HEK293 (cell line): ENCODE results near the gene CREBRF.
A peak's percentile ranks its signal among the peaks of the same experiment; 100 is the strongest.

Source experiments
- BCL11B ChIP-seq: fragments of 450-650 bp; formaldehyde crosslinking; IDR thresholded peaks from 2 replicates; pipeline ENCODE4 v1.5.1; 2016; ENCODE audit warnings: low read depth, missing biosample characterization, missing genetic modification characterization
- GFI1B ChIP-seq: fragments of 450-650 bp; formaldehyde crosslinking; IDR thresholded peaks from 2 replicates; pipeline ENCODE4 v1.5.1; 2016; ENCODE audit warnings: missing biosample characterization, missing genetic modification characterization
- IKZF3 ChIP-seq: fragments of 450-650 bp; IDR thresholded peaks from 2 replicates; pipeline ENCODE4 v1.5.0; 2018; ENCODE audit warnings: missing biosample characterization, mild to moderate bottlenecking, missing genetic modification characterization, moderate library complexity
- KLF7 ChIP-seq: fragments of 450-650 bp; formaldehyde crosslinking; IDR thresholded peaks from 2 replicates; pipeline ENCODE4 v1.5.1; 2016; ENCODE audit warnings: missing biosample characterization, missing genetic modification characterization, borderline replicate concordance
- SCRT1 ChIP-seq: fragments of 450-650 bp; formaldehyde crosslinking; IDR thresholded peaks from 2 replicates; pipeline ENCODE4 v1.5.1; 2016; ENCODE audit warnings: missing biosample characterization, missing genetic modification characterization, borderline replicate concordance
- SCRT2 ChIP-seq: fragments of 450-650 bp; formaldehyde crosslinking; IDR thresholded peaks from 2 replicates; pipeline ENCODE4 v1.5.1; 2016; ENCODE audit warnings: missing biosample characterization, missing genetic modification characterization
- ZBTB21 ChIP-seq: fragments of 450-650 bp; formaldehyde crosslinking; IDR thresholded peaks from 2 replicates; pipeline ENCODE4 v1.5.1; 2017; ENCODE audit warnings: missing biosample characterization, missing genetic modification characterization
- ZBTB7A ChIP-seq: fragments of 450-650 bp; formaldehyde crosslinking; IDR thresholded peaks from 2 replicates; pipeline ENCODE4 v1.5.1; 2016; ENCODE audit warnings: low read depth, missing biosample characterization, missing genetic modification characterization
- ZIC2 ChIP-seq: fragments of 450-650 bp; formaldehyde crosslinking; IDR thresholded peaks from 2 replicates; pipeline ENCODE4 v1.5.1; 2016; ENCODE audit warnings: missing biosample characterization, missing genetic modification characterization
- ZNF16 ChIP-seq: fragments of 450-650 bp; formaldehyde crosslinking; IDR thresholded peaks from 2 replicates; pipeline ENCODE4 v1.5.1; 2016; ENCODE audit warnings: low read depth, missing biosample characterization, missing genetic modification characterization
- ZNF2 ChIP-seq: fragments of 450-650 bp; formaldehyde crosslinking; IDR thresholded peaks from 2 replicates; pipeline ENCODE4 v1.5.1; 2016; ENCODE audit warnings: missing biosample characterization, missing genetic modification characterization
- ZNF211 ChIP-seq: fragments of 450-650 bp; formaldehyde crosslinking; IDR thresholded peaks from 2 replicates; pipeline ENCODE4 v1.5.1; 2016; ENCODE audit warnings: low read depth, missing biosample characterization, missing genetic modification characterization
- ZNF24 ChIP-seq: fragments of 450-650 bp; formaldehyde crosslinking; IDR thresholded peaks from 2 replicates; pipeline ENCODE4 v1.5.1; 2016; ENCODE audit warnings: missing biosample characterization, missing genetic modification characterization
- ZNF394 ChIP-seq: fragments of 450-650 bp; formaldehyde crosslinking; IDR thresholded peaks from 2 replicates; pipeline ENCODE4 v1.5.1; 2016; ENCODE audit warnings: missing biosample characterization, missing genetic modification characterization, mild to moderate bottlenecking, moderate library complexity, borderline replicate concordance
- ZNF416 ChIP-seq: fragments of 450-650 bp; formaldehyde crosslinking; IDR thresholded peaks from 2 replicates; pipeline ENCODE4 v1.5.1; 2016; ENCODE audit warnings: missing biosample characterization, missing genetic modification characterization
- ZNF473 ChIP-seq: fragments of 450-650 bp; formaldehyde crosslinking; IDR thresholded peaks from 2 replicates; pipeline ENCODE4 v1.5.1; 2017; ENCODE audit warnings: missing biosample characterization, missing genetic modification characterization
- ZNF514 ChIP-seq: fragments of 450-650 bp; formaldehyde crosslinking; IDR thresholded peaks from 2 replicates; pipeline ENCODE4 v1.5.1; 2016; ENCODE audit warnings: missing biosample characterization, missing genetic modification characterization
- ZNF558 ChIP-seq: fragments of 450-650 bp; formaldehyde crosslinking; IDR thresholded peaks from 2 replicates; pipeline ENCODE4 v1.5.1; 2016; ENCODE audit warnings: missing biosample characterization, missing genetic modification characterization
- ZNF600 ChIP-seq: fragments of 450-650 bp; formaldehyde crosslinking; IDR thresholded peaks from 2 replicates; pipeline ENCODE4 v1.5.1; 2016; ENCODE audit warnings: missing biosample characterization, missing genetic modification characterization
- ZNF610 ChIP-seq: fragments of 450-650 bp; formaldehyde crosslinking; IDR thresholded peaks from 2 replicates; pipeline ENCODE4 v1.5.1; 2016; ENCODE audit warnings: missing biosample characterization, missing genetic modification characterization, borderline replicate concordance
- ZNF629 ChIP-seq: fragments of 450-650 bp; formaldehyde crosslinking; IDR thresholded peaks from 2 replicates; pipeline ENCODE4 v1.5.1; 2017; ENCODE audit warnings: missing biosample characterization, missing genetic modification characterization
- ZNF76 ChIP-seq: fragments of 450-650 bp; formaldehyde crosslinking; IDR thresholded peaks from 2 replicates; pipeline ENCODE4; 2016; ENCODE audit warnings: low read depth, missing biosample characterization, missing genetic modification characterization, borderline replicate concordance
- ZXDB ChIP-seq: fragments of 450-650 bp; formaldehyde crosslinking; IDR thresholded peaks from 2 replicates; pipeline ENCODE4 v1.5.1; 2016; ENCODE audit warnings: missing biosample characterization, missing genetic modification characterization
- TF ChIP-seq, protein P1 (sequence below): fragments of 450-650 bp; formaldehyde crosslinking; IDR thresholded peaks from 2 replicates; pipeline ENCODE4 v1.5.1; 2016; ENCODE audit warnings: missing biosample characterization, missing genetic modification characterization
- TF ChIP-seq, protein P2 (sequence below): fragments of 450-650 bp; formaldehyde crosslinking; IDR thresholded peaks from 2 replicates; pipeline ENCODE4 v1.5.1; 2016; ENCODE audit warnings: missing biosample characterization, missing genetic modification characterization
- TF ChIP-seq, protein P3 (sequence below): fragments of 450-650 bp; formaldehyde crosslinking; IDR thresholded peaks from 2 replicates; pipeline ENCODE4 v1.5.1; 2016; ENCODE audit warnings: missing biosample characterization, missing genetic modification characterization
- TF ChIP-seq, protein P4 (sequence below): fragments of 450-650 bp; formaldehyde crosslinking; IDR thresholded peaks from 2 replicates; pipeline ENCODE4 v1.5.1; 2017; ENCODE audit warnings: missing biosample characterization, missing genetic modification characterization
- TF ChIP-seq, protein P5 (sequence below): fragments of 450-650 bp; formaldehyde crosslinking; IDR thresholded peaks from 2 replicates; pipeline ENCODE4 v1.5.1; 2016; ENCODE audit warnings: missing biosample characterization, missing genetic modification characterization

Gene CREBRF

DNA sequence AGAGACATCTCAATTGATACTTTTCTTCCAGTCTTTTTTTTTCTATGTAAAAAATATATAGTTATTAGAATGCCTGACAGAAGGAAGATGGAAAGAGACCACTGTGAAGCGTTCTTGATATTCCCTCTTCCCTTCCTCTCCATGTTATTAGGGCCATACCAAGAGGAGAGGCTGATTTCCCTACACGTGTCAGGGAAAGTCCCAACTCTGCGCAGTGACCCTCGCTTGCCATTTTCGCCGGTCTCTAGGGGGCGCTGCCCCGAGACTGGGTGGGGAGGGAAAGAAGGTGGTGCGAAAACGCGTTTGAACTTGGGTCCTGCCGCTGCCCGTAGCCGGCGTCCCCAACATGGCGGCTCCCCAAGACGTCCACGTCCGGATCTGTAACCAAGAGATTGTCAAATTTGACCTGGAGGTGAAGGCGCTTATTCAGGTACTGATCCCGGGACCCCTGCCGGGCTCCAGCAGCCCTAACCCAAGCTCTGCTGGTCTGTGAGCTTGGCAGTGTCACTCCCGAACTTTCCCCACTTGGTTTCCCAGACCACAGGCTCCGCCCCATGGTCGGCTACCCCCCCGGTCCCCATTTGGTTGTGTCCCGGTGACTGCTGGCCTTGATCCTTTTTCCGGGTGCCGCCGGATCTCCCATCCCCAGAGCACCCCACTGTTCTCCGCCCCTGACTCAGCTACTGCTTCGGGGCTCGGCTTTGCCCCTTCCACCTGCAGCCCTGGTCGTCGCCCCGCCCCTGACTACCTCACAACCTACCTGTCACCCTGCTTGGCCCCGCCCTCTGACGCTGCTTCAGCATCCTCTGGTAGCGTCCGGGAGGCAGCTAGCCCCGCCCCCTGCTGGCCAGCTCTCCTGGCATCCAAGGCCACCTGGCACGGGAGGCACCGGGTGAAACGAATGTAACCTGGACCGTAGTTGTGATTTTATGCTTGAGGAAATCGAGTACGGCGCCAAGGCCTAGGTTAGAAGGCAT, 88.3 kb downstream of the CREBRF start, which contains the start of gene BNIP1 (continued):
- TF ChIP-seq, protein P1, sequence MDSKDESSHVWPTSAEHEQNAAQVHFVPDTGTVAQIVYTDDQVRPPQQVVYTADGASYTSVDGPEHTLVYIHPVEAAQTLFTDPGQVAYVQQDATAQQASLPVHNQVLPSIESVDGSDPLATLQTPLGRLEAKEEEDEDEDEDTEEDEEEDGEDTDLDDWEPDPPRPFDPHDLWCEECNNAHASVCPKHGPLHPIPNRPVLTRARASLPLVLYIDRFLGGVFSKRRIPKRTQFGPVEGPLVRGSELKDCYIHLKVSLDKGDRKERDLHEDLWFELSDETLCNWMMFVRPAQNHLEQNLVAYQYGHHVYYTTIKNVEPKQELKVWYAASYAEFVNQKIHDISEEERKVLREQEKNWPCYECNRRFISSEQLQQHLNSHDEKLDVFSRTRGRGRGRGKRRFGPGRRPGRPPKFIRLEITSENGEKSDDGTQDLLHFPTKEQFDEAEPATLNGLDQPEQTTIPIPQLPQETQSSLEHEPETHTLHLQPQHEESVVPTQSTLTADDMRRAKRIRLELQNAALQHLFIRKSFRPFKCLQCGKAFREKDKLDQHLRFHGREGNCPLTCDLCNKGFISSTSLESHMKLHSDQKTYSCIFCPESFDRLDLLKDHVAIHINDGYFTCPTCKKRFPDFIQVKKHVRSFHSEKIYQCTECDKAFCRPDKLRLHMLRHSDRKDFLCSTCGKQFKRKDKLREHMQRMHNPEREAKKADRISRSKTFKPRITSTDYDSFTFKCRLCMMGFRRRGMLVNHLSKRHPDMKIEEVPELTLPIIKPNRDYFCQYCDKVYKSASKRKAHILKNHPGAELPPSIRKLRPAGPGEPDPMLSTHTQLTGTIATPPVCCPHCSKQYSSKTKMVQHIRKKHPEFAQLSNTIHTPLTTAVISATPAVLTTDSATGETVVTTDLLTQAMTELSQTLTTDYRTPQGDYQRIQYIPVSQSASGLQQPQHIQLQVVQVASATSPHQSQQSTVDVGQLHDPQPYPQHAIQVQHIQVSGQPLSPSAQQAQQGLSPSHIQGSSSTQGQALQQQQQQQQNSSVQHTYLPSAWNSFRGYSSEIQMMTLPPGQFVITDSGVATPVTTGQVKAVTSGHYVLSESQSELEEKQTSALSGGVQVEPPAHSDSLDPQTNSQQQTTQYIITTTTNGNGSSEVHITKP (tag by site-specific recombination) = peak; percentile 98
- peak; percentile 80 for TF ChIP-seq ZBTB21
- TF ChIP-seq GFI1B (tag by site-specific recombination) = no peak
- TF ChIP-seq ZNF24 (tag by site-specific recombination) = peak; percentile 83
- TF ChIP-seq, protein P2, sequence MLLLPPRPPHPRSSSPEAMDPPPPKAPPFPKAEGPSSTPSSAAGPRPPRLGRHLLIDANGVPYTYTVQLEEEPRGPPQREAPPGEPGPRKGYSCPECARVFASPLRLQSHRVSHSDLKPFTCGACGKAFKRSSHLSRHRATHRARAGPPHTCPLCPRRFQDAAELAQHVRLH (tag by site-specific recombination) = peak; percentile 100
- TF ChIP-seq SCRT1 (tag by site-specific recombination) = peak; percentile 59
- TF ChIP-seq KLF7 (tag by site-specific recombination) = peak; percentile 81; the same call in 1 of the 2 replicates
- peak; percentile 72 for TF ChIP-seq ZNF394 (tag by site-specific recombination)
- peak; percentile 62; the same call in 1 of the 2 replicates for TF ChIP-seq ZNF558 (tag by site-specific recombination)
- TF ChIP-seq, protein P3, sequence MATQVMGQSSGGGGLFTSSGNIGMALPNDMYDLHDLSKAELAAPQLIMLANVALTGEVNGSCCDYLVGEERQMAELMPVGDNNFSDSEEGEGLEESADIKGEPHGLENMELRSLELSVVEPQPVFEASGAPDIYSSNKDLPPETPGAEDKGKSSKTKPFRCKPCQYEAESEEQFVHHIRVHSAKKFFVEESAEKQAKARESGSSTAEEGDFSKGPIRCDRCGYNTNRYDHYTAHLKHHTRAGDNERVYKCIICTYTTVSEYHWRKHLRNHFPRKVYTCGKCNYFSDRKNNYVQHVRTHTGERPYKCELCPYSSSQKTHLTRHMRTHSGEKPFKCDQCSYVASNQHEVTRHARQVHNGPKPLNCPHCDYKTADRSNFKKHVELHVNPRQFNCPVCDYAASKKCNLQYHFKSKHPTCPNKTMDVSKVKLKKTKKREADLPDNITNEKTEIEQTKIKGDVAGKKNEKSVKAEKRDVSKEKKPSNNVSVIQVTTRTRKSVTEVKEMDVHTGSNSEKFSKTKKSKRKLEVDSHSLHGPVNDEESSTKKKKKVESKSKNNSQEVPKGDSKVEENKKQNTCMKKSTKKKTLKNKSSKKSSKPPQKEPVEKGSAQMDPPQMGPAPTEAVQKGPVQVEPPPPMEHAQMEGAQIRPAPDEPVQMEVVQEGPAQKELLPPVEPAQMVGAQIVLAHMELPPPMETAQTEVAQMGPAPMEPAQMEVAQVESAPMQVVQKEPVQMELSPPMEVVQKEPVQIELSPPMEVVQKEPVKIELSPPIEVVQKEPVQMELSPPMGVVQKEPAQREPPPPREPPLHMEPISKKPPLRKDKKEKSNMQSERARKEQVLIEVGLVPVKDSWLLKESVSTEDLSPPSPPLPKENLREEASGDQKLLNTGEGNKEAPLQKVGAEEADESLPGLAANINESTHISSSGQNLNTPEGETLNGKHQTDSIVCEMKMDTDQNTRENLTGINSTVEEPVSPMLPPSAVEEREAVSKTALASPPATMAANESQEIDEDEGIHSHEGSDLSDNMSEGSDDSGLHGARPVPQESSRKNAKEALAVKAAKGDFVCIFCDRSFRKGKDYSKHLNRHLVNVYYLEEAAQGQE = peak; percentile 71
- TF ChIP-seq ZBTB7A (tag by site-specific recombination) = peak; percentile 61; the same call in 1 of the 2 replicates
- TF ChIP-seq ZNF2 (tag by site-specific recombination) = peak; percentile 95
- TF ChIP-seq SCRT2 (tag by site-specific recombination) = peak; percentile 80
- no peak for TF ChIP-seq ZNF211
- TF ChIP-seq ZNF416 (tag by site-specific recombination) = no peak
- TF ChIP-seq ZXDB = peak; percentile 84
- TF ChIP-seq, protein P4, sequence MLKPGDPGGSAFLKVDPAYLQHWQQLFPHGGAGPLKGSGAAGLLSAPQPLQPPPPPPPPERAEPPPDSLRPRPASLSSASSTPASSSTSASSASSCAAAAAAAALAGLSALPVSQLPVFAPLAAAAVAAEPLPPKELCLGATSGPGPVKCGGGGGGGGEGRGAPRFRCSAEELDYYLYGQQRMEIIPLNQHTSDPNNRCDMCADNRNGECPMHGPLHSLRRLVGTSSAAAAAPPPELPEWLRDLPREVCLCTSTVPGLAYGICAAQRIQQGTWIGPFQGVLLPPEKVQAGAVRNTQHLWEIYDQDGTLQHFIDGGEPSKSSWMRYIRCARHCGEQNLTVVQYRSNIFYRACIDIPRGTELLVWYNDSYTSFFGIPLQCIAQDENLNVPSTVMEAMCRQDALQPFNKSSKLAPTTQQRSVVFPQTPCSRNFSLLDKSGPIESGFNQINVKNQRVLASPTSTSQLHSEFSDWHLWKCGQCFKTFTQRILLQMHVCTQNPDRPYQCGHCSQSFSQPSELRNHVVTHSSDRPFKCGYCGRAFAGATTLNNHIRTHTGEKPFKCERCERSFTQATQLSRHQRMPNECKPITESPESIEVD (tag by site-specific recombination) = no peak
- no peak for TF ChIP-seq ZNF16
- TF ChIP-seq ZNF610 (tag by site-specific recombination) = peak; percentile 71; the same call in 1 of the 2 replicates
- TF ChIP-seq BCL11B = peak; percentile 62; the same call in 1 of the 2 replicates
- TF ChIP-seq ZNF473 (tag by site-specific recombination) = no peak
- TF ChIP-seq ZIC2 (tag by site-specific recombination) = peak; percentile 13; the same call in 1 of the 2 replicates
- peak; percentile 79 for TF ChIP-seq ZNF600 (tag by site-specific recombination)
- TF ChIP-seq ZNF629 (tag by site-specific recombination) = peak; percentile 81
- TF ChIP-seq IKZF3 = peak; percentile 85
- TF ChIP-seq, protein P5, sequence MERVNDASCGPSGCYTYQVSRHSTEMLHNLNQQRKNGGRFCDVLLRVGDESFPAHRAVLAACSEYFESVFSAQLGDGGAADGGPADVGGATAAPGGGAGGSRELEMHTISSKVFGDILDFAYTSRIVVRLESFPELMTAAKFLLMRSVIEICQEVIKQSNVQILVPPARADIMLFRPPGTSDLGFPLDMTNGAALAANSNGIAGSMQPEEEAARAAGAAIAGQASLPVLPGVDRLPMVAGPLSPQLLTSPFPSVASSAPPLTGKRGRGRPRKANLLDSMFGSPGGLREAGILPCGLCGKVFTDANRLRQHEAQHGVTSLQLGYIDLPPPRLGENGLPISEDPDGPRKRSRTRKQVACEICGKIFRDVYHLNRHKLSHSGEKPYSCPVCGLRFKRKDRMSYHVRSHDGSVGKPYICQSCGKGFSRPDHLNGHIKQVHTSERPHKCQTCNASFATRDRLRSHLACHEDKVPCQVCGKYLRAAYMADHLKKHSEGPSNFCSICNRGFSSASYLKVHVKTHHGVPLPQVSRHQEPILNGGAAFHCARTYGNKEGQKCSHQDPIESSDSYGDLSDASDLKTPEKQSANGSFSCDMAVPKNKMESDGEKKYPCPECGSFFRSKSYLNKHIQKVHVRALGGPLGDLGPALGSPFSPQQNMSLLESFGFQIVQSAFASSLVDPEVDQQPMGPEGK (tag by site-specific recombination) = peak; percentile 86
- peak; percentile 68; the same call in 1 of the 2 replicates for TF ChIP-seq ZNF76
- TF ChIP-seq ZNF514 = no peak
